ENCODE results near the gene CEP41.

DNA sequence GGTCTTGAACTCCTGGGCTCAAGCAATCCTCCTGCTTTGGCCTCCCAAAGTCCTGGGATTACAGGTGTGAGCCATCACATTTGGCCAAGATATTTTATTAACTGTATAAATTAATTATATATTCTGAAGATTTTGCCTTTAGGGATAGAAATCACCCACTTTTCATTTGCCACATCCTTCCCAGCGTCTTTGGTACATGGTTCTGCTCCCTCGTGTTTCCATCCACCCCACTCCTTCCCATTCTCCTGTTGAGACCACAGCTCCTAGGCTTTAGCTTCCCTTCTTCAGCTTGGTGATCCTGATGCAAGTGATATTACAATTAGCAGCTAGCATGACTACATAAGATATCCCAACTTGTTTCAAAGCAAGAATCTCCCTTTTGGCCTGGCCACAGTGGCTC, 52.1 kb downstream of the CEP41 start:
- TF ChIP-seq, protein P1, sequence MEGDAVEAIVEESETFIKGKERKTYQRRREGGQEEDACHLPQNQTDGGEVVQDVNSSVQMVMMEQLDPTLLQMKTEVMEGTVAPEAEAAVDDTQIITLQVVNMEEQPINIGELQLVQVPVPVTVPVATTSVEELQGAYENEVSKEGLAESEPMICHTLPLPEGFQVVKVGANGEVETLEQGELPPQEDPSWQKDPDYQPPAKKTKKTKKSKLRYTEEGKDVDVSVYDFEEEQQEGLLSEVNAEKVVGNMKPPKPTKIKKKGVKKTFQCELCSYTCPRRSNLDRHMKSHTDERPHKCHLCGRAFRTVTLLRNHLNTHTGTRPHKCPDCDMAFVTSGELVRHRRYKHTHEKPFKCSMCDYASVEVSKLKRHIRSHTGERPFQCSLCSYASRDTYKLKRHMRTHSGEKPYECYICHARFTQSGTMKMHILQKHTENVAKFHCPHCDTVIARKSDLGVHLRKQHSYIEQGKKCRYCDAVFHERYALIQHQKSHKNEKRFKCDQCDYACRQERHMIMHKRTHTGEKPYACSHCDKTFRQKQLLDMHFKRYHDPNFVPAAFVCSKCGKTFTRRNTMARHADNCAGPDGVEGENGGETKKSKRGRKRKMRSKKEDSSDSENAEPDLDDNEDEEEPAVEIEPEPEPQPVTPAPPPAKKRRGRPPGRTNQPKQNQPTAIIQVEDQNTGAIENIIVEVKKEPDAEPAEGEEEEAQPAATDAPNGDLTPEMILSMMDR (IDR thresholded peaks at IDR 0.05; ENCODE audit: low read depth, low read length, missing input control), result no peak
- TF ChIP-seq, protein P2, sequence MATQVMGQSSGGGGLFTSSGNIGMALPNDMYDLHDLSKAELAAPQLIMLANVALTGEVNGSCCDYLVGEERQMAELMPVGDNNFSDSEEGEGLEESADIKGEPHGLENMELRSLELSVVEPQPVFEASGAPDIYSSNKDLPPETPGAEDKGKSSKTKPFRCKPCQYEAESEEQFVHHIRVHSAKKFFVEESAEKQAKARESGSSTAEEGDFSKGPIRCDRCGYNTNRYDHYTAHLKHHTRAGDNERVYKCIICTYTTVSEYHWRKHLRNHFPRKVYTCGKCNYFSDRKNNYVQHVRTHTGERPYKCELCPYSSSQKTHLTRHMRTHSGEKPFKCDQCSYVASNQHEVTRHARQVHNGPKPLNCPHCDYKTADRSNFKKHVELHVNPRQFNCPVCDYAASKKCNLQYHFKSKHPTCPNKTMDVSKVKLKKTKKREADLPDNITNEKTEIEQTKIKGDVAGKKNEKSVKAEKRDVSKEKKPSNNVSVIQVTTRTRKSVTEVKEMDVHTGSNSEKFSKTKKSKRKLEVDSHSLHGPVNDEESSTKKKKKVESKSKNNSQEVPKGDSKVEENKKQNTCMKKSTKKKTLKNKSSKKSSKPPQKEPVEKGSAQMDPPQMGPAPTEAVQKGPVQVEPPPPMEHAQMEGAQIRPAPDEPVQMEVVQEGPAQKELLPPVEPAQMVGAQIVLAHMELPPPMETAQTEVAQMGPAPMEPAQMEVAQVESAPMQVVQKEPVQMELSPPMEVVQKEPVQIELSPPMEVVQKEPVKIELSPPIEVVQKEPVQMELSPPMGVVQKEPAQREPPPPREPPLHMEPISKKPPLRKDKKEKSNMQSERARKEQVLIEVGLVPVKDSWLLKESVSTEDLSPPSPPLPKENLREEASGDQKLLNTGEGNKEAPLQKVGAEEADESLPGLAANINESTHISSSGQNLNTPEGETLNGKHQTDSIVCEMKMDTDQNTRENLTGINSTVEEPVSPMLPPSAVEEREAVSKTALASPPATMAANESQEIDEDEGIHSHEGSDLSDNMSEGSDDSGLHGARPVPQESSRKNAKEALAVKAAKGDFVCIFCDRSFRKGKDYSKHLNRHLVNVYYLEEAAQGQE (IDR thresholded peaks at IDR 0.05), result no peak
- no peak for TF ChIP-seq YY1 (IDR thresholded peaks at IDR 0.05)
- no peak for TF ChIP-seq JUND (IDR thresholded peaks at IDR 0.05)
- TF ChIP-seq, protein P3, sequence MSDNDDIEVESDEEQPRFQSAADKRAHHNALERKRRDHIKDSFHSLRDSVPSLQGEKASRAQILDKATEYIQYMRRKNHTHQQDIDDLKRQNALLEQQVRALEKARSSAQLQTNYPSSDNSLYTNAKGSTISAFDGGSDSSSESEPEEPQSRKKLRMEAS (IDR thresholded peaks at IDR 0.05), result no peak
- no peak for TF ChIP-seq RAD21 (IDR thresholded peaks at IDR 0.05)
- TF ChIP-seq, protein P4, sequence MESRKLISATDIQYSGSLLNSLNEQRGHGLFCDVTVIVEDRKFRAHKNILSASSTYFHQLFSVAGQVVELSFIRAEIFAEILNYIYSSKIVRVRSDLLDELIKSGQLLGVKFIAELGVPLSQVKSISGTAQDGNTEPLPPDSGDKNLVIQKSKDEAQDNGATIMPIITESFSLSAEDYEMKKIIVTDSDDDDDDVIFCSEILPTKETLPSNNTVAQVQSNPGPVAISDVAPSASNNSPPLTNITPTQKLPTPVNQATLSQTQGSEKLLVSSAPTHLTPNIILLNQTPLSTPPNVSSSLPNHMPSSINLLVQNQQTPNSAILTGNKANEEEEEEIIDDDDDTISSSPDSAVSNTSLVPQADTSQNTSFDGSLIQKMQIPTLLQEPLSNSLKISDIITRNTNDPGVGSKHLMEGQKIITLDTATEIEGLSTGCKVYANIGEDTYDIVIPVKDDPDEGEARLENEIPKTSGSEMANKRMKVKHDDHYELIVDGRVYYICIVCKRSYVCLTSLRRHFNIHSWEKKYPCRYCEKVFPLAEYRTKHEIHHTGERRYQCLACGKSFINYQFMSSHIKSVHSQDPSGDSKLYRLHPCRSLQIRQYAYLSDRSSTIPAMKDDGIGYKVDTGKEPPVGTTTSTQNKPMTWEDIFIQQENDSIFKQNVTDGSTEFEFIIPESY (IDR thresholded peaks at IDR 0.05), result no peak
- TF ChIP-seq GABPA (IDR thresholded peaks at IDR 0.05 in 1 of 2, conservative IDR thresholded peaks at IDR 0.05 in 1 of 2), result no peak
- TF ChIP-seq SP1 (IDR thresholded peaks at IDR 0.05), result no peak
- no peak for TF ChIP-seq TAF1 (conservative IDR thresholded peaks at IDR 0.05)
- TF ChIP-seq HNF4A (conservative IDR thresholded peaks at IDR 0.05), result no peak
- TF ChIP-seq EGR1 (IDR thresholded peaks at IDR 0.05; ENCODE audit: low read depth in 2 of 2), result no peak
